BE2C (cell line): ENCODE measurements around the gene HOXC9.

Source experiments
- DNase-seq: peaks from one replicate; pipeline ENCODE4 v3.0.0-alpha.2; 2020
- H3K27me3 ChIP-seq: fragments of 250-450 bp; sonication (Bioruptor Pico); 2 replicates; pipeline ENCODE4 v1.5.1; 2020; ENCODE audit warnings: mild to moderate bottlenecking
- H3K36me3 ChIP-seq: fragments of 250-450 bp; sonication (Bioruptor Pico); 2 replicates; pipeline ENCODE4 v1.5.1; 2020; ENCODE audit warnings: mild to moderate bottlenecking
- H3K4me1 ChIP-seq: fragments of 250-450 bp; sonication (Bioruptor Pico); 2 replicates; pipeline ENCODE4 v1.5.1; 2020
- H3K4me3 ChIP-seq: 2 replicates; pipeline ENCODE4 v1.5.1; 2011; ENCODE audit warnings: low read depth, low read length
- H3K9me3 ChIP-seq: fragments of 250-450 bp; sonication (Bioruptor Pico); 2 replicates; pipeline ENCODE4 v1.5.1; 2020
- TF ChIP-seq, protein P1 (sequence below): IDR thresholded peaks from 2 replicates; pipeline ENCODE4 v1.5.1; 2012; ENCODE audit warnings: mild to moderate bottlenecking, low read depth, low read length

HOXC9 gene

DNA sequence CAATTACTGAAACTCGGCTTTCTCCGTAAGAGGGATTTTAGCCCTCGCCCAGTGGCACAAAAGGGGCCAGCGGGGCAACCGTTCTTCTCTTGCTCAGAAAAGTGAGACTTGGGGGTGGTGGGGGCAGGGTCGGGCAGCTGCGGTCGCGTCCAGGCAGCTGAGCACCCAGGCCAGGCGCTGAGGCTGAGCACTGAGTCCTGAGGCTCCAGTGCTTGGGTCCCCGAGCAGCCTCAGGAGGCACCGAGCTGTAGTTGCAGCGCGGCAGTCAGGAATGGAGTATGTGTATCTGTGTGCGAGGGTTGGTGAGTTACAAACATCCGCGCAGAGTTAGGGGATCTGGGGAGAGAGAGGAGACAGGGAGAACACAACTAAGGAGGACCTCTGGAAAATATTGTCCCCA, 24.2 kb downstream of the HOXC9 start:
- Histone ChIP-seq H3K4me3 (peak overlapping the region; percentile 38), H3K9me3 (no peaks in the 10 kb centered on the region), H3K4me1 (peaks cover 41% of the 10 kb centered on the region), H3K27me3 (no peaks in the 10 kb centered on the region), H3K36me3 (no peaks in the 10 kb centered on the region)
- TF ChIP-seq, protein P1, sequence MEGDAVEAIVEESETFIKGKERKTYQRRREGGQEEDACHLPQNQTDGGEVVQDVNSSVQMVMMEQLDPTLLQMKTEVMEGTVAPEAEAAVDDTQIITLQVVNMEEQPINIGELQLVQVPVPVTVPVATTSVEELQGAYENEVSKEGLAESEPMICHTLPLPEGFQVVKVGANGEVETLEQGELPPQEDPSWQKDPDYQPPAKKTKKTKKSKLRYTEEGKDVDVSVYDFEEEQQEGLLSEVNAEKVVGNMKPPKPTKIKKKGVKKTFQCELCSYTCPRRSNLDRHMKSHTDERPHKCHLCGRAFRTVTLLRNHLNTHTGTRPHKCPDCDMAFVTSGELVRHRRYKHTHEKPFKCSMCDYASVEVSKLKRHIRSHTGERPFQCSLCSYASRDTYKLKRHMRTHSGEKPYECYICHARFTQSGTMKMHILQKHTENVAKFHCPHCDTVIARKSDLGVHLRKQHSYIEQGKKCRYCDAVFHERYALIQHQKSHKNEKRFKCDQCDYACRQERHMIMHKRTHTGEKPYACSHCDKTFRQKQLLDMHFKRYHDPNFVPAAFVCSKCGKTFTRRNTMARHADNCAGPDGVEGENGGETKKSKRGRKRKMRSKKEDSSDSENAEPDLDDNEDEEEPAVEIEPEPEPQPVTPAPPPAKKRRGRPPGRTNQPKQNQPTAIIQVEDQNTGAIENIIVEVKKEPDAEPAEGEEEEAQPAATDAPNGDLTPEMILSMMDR, result 0 out of 2 replicates have a peak, but pooled peaks have one; percentile 8
- DNase-seq, result peak; percentile 56

DNA sequence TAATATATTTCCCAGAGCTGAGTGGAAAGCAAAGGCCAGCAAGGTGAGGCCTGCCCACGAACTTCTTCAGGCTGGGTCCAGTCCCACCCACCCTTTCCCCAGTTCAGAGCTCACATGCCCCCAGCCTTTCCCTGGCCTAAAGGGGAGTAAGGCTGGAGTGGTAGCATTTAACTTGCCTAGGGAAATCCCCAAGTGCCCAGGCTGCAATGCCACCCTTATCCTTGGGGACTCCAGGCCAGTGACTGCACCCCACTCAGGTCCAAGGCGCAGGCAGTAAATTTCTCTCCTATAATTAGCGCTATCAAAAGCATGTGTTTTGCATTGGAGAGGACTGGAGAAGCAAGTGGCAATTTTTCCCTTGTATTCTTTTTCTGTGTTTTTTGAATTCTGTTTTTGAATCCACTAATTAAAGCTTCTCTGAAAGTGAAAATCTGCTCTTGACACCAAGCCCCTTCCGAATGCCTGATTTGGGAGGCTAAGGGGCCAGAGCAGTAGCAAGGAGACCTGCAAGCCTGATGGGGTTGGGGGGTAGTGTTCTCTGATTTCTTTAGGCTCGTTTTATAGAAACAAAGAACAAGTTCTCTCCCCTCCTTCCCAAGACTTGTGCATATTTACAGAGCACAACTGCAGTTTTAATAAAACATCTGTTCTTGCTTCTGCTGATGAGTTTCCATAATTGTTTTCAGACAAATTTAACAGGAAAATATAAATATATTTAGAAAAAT, 24.8 kb downstream of the HOXC9 start:
- Histone ChIP-seq H3K9me3 (no peaks in the 10 kb centered on the region), H3K36me3 (no peaks in the 10 kb centered on the region), H3K4me1 (peaks cover 41% of the 10 kb centered on the region), H3K27me3 (no peaks in the 10 kb centered on the region), H3K4me3 (peak overlapping the region; percentile 38; the same call in 1 of the 2 replicates)
- no peak for DNase-seq
- TF ChIP-seq, protein P1, result no peak

DNA sequence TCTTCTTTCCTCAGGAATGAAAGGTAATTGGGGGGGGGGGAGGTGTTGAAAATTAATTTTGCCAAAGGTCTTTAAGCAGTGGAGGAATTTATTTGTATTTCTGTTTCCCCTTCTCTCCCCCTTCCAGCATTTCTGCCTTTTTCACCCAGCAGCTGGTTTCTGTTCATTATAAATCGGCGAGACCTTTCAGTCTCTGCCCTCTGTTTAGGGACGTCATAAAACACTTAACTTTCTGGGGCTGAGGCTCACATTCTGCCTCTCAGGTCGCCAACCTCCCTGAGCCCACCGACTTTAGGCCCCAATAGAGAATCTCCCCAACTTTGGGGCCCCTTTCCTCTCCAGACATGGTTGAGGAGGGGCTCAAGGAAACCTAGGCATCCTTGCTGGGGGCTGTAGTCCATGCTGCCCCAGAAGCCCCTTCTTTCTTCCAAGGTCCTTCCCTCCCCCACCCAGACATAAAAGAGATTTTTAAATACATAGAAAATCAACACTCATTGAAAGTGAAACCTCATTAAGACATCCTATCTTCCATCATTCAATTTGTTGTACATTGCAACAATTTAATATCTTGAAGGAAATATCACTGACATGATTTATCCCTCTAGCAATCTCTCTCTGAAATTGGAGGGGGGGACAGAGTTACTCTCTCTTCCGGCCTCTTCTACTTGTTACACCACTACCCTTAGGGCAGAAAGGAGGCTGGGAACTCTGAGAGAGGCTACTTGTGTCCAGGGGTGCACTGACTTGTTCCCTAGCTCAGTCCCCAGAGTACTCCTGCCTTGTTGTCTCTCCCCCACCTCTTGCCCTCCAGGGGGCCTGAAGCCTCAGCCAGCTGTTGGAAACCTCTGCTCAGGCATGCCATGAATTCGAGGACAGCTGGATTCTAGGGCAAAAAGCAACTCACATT, 25.8 kb downstream of the HOXC9 start:
- H3K4me1 ChIP-seq, result peaks cover 34% of the 10 kb centered on the region
- H3K4me3 ChIP-seq, result no peak overlapping the region
- no peaks in the 10 kb centered on the region for H3K27me3 ChIP-seq

DNA sequence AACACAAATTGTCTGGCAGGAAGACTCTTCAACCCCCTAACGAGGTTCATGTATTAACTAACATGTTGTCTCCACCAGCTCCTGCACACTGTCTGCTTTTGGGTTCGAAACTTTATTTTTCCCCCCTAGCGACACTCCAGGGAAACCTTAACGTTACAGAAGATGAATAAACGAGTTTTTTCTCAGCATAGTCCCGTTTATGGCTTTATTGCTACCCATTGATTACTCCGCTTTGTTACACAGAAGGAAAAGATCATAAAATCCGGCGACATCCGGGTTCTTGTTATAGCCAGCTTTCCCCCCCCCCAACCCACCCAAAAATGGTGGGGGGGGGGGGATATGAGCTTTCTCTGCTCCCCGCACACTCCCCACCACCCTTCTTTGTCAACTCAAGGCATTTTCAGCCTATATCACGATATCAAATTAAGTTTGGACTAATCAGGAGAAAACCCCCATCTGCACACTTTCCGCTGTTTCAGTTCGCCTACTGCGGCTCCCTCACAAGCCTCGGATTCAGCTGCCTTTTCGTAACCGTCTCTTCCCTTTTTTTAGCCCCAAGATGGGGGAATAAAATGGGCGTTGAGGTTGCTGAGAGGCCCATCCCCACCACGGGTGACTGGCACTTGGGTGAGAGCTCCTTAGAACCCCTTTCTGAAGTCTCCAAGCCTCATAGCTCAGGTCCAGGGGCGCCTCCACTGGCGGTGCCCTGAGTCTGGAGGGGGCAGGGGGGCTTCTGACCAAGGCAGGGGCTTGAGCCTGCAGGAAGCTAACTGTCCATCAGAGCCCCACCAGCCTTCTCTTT, 26.9 kb downstream of the HOXC9 start:
- H3K9me3 ChIP-seq, result no peaks in the 10 kb centered on the region
- TF ChIP-seq, protein P1, result no peak
- no peak overlapping the region for H3K4me3 ChIP-seq
- H3K27me3 ChIP-seq, result no peaks in the 10 kb centered on the region
- H3K36me3 ChIP-seq, result no peaks in the 10 kb centered on the region
- no peak for DNase-seq
- peaks cover 23% of the 10 kb centered on the region for H3K4me1 ChIP-seq

More for the DNA sequence above, 25.8 kb downstream of the HOXC9 start:
- DNase-seq, result no peak
- TF ChIP-seq, protein P1, result peak; percentile 33
- H3K9me3 ChIP-seq, result no peaks in the 10 kb centered on the region
- no peaks in the 10 kb centered on the region for H3K36me3 ChIP-seq

DNA sequence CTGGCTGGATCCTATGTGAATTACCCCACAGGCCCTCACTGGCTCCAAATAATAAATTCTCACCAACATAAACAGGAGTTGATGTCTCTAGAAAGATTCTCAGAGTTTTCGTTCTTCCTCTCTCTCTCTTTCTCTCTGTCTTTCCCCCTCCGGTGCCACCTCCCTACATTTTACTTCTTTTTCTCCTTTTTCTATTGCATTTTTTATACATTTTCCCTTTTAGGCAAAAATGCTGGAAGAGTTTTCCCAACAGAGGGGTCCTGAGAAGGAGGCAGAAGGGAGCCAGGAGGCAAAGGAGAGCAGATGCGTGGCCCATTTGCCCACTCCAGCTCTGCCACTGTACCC, 27.5 kb downstream of the HOXC9 start:
- no peak for DNase-seq
- H3K36me3 ChIP-seq, result no peaks in the 10 kb centered on the region
- H3K27me3 ChIP-seq, result no peaks in the 10 kb centered on the region
- H3K4me3 ChIP-seq, result no peak overlapping the region
- H3K9me3 ChIP-seq, result no peaks in the 10 kb centered on the region
- TF ChIP-seq, protein P1, result no peak
- H3K4me1 ChIP-seq, result peaks cover 19% of the 10 kb centered on the region
